Prostate gland (tissue), 2 donors: ENCODE results near the gene ADGRL3. TPM values are rescaled to one million over a fixed set of nuclear protein-coding genes. Genes with fewer than 3 reads are reported as not detected.

ENCODE experiments used
- DNase-seq: peaks from one replicate; pipeline ENCODE4 v3.0.0-alpha.2; 2019; ENCODE audit warnings: low spot score
- H3K27ac ChIP-seq, 2 donors: fragments of 200-600 bp; sonication (generic); 2 replicates each; pipeline ENCODE4 v1.5.1; 2017 to 2019
- H3K27me3 ChIP-seq: fragments of 200-600 bp; sonication (generic); replicated peaks from 2 replicates; pipeline ENCODE4 v1.5.1; 2019; ENCODE audit not compliant: insufficient read depth
- H3K36me3 ChIP-seq, 2 donors: fragments of 200-600 bp; sonication (generic); 1 replicate in 1 of 2; 2 replicates in 1 of 2; pipeline versions ENCODE4 v1.5.1 to v1.8.1; 2017 to 2019
- H3K4me1 ChIP-seq: fragments of 200-600 bp; sonication (generic); replicated peaks from 2 replicates; pipeline ENCODE4 v1.5.1; 2019
- H3K4me3 ChIP-seq, 2 donors: fragments of 200-600 bp; sonication (generic); 2 replicates each; pipeline ENCODE4 v1.5.1; 2017 to 2019
- H3K9me3 ChIP-seq: fragments of 200-600 bp; sonication (generic); 2 replicates; pipeline ENCODE4 v1.5.1; 2017
- POLR2A ChIP-seq: fragments of 450-650 bp; IDR thresholded peaks from one replicate; pipeline ENCODE4 v1.6.1; 2016; ENCODE audit warnings: antibody characterized with exemption, mild to moderate bottlenecking
- POLR2AphosphoS5 ChIP-seq: sonication (generic); formaldehyde crosslinking; IDR thresholded peaks from one replicate; pipeline ENCODE4 v1.6.1; 2017; ENCODE audit warnings: antibody characterized with exemption
- WGBS: methylation state at CpG from one replicate; pipeline ENCODE4 v1.1.5; 2018; 5-methylcytosine and 5-hydroxymethylcytosine counted together
- intact Hi-C: fragments of 100-400 bp; cut with DNase I; formaldehyde crosslinking; loops from one replicate; pipeline ENCODE4 v1.14.2; 2022
- total RNA-seq, 2 donors: library from RNA; depleted of rRNA; stranded (reverse); fragments of >200 nt; gene quantifications; one replicate each; pipeline ENCODE4 v1.1.0, GENCODE V29; 2016
- TF ChIP-seq, protein P1 (sequence below), 4 experiments: fragments of 200-600 bp in 2 of 4; fragments of 450-650 bp in 2 of 4; sonication (generic) in 2 of 4; IDR thresholded peaks; 1 replicate in 3 of 4; 2 replicates in 1 of 4; pipeline ENCODE4 v1.5.1; 2016 to 2019; ENCODE audit warnings: antibody characterized with exemption in 4 of 4, mild to moderate bottlenecking in 2 of 4, moderate library complexity in 2 of 4

The ADGRL3 gene
- total RNA-seq, 2 donors from 2014 or later: 1.7 to 23.5 TPM

DNA sequence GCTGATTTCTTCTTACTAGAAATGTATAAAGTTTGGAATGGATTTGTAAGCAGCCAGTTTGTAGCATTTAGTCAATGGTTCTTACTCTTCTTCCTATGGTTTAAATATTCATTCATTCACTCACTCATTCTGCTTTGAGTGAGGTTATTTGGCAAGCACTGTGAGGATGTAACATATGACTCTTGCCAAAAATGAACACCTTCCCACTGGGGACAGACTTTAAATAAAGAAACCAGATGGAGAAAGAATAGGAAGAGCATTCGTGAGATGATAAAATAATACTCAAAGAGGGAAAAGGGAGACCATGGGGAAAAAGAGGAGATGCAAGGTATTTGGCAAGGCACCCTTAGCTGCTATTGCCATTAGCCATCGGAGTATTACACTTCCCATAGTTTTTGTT lies 586.1 kb downstream of the ADGRL3 start:
- Histone ChIP-seq H3K4me3 (no peak overlapping the region), H3K4me1 (no peaks in the 10 kb centered on the region), H3K27me3 (no peaks in the 10 kb centered on the region), H3K27ac (no peak overlapping the region), H3K36me3 (no peaks in the 10 kb centered on the region), H3K9me3 (no peaks in the 10 kb centered on the region)
- DNase-seq: no peak
- intact Hi-C loops: no loop called here
- TF ChIP-seq POLR2AphosphoS5 (no peak), POLR2A (no peak)
- TF ChIP-seq, protein P1, sequence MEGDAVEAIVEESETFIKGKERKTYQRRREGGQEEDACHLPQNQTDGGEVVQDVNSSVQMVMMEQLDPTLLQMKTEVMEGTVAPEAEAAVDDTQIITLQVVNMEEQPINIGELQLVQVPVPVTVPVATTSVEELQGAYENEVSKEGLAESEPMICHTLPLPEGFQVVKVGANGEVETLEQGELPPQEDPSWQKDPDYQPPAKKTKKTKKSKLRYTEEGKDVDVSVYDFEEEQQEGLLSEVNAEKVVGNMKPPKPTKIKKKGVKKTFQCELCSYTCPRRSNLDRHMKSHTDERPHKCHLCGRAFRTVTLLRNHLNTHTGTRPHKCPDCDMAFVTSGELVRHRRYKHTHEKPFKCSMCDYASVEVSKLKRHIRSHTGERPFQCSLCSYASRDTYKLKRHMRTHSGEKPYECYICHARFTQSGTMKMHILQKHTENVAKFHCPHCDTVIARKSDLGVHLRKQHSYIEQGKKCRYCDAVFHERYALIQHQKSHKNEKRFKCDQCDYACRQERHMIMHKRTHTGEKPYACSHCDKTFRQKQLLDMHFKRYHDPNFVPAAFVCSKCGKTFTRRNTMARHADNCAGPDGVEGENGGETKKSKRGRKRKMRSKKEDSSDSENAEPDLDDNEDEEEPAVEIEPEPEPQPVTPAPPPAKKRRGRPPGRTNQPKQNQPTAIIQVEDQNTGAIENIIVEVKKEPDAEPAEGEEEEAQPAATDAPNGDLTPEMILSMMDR (IDR thresholded peaks at IDR 0.05): no peak
- 74% methylated on average over 2 of the region's 2 CpGs for WGBS

DNA sequence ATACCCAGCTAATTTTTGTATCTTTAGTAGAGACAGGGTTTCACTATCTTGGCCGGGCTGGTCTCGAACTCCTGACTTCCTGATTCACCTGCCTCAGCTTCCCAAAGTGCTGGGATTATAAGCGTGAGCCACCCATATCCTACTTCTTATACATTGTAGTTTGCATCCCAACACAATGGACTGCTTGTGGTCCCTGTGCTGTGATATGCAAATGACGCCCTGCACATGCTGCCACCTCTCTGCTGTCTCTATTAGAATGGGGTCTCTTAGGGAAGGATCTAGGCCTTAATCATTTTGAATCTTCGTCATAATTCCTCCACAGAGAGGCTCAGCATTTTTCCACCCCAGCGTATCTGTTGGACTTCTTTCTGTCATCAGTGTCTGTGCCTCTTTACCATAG lies 595.9 kb downstream of the ADGRL3 start:
- H3K36me3 ChIP-seq: no peaks in the 10 kb centered on the region
- no peaks in the 10 kb centered on the region for H3K9me3 ChIP-seq
- DNase-seq: no peak
- TF ChIP-seq, protein P1 (IDR thresholded peaks at IDR 0.05): no peak
- TF ChIP-seq POLR2AphosphoS5 (no peak), POLR2A (no peak)
- 93% methylated on average over 6 of the region's 6 CpGs for WGBS
- no peaks in the 10 kb centered on the region for H3K27me3 ChIP-seq
- H3K4me3 ChIP-seq: no peak overlapping the region
- intact Hi-C loops: no loop called here
- no peak overlapping the region for H3K27ac ChIP-seq
- no peaks in the 10 kb centered on the region for H3K4me1 ChIP-seq

DNA sequence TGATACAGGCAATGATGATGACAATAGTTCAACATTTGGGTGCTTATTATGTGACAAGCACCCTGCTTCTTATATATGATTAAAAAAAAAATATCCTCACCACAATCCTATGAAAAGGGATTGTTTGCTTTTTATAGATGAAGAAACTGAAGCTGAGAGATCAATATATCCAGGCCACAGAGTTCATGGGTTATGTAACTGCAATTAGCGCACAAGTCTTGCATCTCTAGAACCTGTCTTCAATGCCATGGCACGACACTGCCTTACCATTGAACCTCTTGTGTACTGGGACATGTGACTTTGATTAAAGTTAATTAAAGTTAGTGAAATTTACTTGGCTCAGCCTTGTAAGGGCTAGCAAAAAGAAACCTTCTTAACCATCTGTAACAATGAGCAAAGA lies 599.7 kb downstream of the ADGRL3 start:
- no peak overlapping the region for H3K27ac ChIP-seq
- no peaks in the 10 kb centered on the region for H3K9me3 ChIP-seq
- H3K27me3 ChIP-seq: no peaks in the 10 kb centered on the region
- H3K36me3 ChIP-seq: no peaks in the 10 kb centered on the region
- H3K4me3 ChIP-seq: no peak overlapping the region
- DNase-seq: no peak
- H3K4me1 ChIP-seq: no peaks in the 10 kb centered on the region
- WGBS: 96% methylated on average over 2 of the region's 2 CpGs
- TF ChIP-seq, protein P1 (IDR thresholded peaks at IDR 0.05): no peak
- TF ChIP-seq POLR2A (no peak), POLR2AphosphoS5 (no peak)
- intact Hi-C loops: no loop called here

DNA sequence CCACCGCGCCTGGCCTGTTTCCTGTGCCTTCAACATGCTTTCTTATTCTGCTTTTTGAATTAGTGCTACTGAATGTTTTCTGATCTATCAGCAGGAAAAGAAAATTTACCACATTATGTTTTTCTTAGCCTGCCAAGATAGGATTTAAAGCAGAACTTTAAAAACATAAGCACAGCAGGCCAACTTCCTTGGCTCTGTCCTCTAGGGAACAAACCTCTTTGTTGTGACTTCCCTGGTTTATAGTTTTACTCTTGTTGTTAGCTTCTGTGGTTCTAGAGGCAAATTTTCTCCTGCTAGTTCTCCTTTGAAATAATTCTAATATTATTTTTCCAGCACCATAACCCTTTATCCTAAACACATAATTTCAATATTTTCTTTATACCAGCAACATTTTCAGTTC lies 605.1 kb downstream of the ADGRL3 start:
- DNase-seq: no peak
- intact Hi-C loops: no loop called here
- Histone ChIP-seq H3K36me3 (no peaks in the 10 kb centered on the region), H3K4me1 (no peaks in the 10 kb centered on the region), H3K4me3 (no peak overlapping the region), H3K9me3 (no peaks in the 10 kb centered on the region), H3K27me3 (no peaks in the 10 kb centered on the region), H3K27ac (no peak overlapping the region)
- WGBS: 100% methylated on average over 2 of the region's 2 CpGs
- TF ChIP-seq POLR2A: no peak
- TF ChIP-seq, protein P1 (IDR thresholded peaks at IDR 0.05): no peak
- TF ChIP-seq POLR2AphosphoS5: no peak

DNA sequence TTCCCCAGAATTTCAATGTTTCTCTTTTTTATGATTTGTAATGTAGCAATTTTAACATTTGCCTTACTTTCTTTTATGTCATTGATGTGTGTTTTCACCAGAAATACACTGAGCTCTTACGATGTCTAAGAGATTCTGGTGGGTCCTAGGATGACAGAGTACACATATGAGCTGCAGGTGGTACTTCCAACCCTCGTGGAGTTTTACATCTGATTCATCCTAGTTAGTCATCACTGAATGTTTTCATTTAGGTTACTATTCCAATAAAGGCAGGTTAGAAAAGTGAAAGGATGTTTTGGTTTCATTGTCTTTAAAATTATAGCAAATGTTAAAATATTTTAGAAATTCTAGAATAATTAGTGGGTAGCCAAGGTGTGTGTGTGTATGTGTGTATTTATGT lies 605.9 kb downstream of the ADGRL3 start:
- DNase-seq: no peak
- Histone ChIP-seq H3K4me1 (no peaks in the 10 kb centered on the region), H3K9me3 (no peaks in the 10 kb centered on the region), H3K36me3 (no peaks in the 10 kb centered on the region), H3K27me3 (no peaks in the 10 kb centered on the region), H3K27ac (no peak overlapping the region), H3K4me3 (no peak overlapping the region)
- TF ChIP-seq POLR2A (no peak), POLR2AphosphoS5 (no peak)
- TF ChIP-seq, protein P1 (IDR thresholded peaks at IDR 0.05): no peak
- intact Hi-C loops: no loop called here
- 74% methylated on average over 2 of the region's 2 CpGs for WGBS
